Fibroblast of the aortic adventitia (primary cell): ENCODE results near the gene CPEB1. TPM values are rescaled to one million over a fixed set of nuclear protein-coding genes. Genes with fewer than 3 reads are reported as not detected.

Experiments used
- DNase-seq: peaks from one replicate; pipeline ENCODE4 v3.0.0-alpha.2; 2010; ENCODE audit warnings: low read depth
- H3K4me3 ChIP-seq: 2 replicates; pipeline ENCODE4 v1.5.1; 2011; ENCODE audit warnings: low read depth, mild to moderate bottlenecking, control low read depth, low read length, moderate library complexity
- CTCF ChIP-seq: IDR thresholded peaks from 2 replicates; pipeline ENCODE4 v1.5.1; 2011; ENCODE audit warnings: mild to moderate bottlenecking, low read length, control low read depth, inconsistent platforms; ENCODE audit not compliant: insufficient read depth
- total RNA-seq: library from RNA; depleted of rRNA; stranded (reverse); fragments of >200 nt; gene quantifications from 2 replicates; pipeline ENCODE4 v1.2.3, GENCODE V29; 2012; ENCODE audit warnings: low replicate concordance

The CPEB1 gene
- total RNA-seq, 1 donor = 40.9 TPM

- no peak for DNase-seq
- TF ChIP-seq CTCF = no peak
- H3K4me3 ChIP-seq = no peak overlapping the region
Measured at GRCh38 chr15:82662641-82663040, 15.5 kb upstream of the CPEB1 start.

GRCh38 chr15:82660378-82660777 is 13.2 kb upstream of the CPEB1 start:
- no peak overlapping the region for H3K4me3 ChIP-seq
- DNase-seq = no peak
- no peak for TF ChIP-seq CTCF

- no peak for TF ChIP-seq CTCF
- no peak overlapping the region for H3K4me3 ChIP-seq
- no peak for DNase-seq
Measured at GRCh38 chr15:82656641-82657266, 9.6 kb upstream of the CPEB1 start.

- TF ChIP-seq CTCF = no peak
- H3K4me3 ChIP-seq = no peak overlapping the region
- DNase-seq = no peak
Measured at GRCh38 chr15:82655606-82656005, 8.4 kb upstream of the CPEB1 start.

GRCh38 chr15:82653483-82654168 is 6.5 kb upstream of the CPEB1 start:
- H3K4me3 ChIP-seq = no peak overlapping the region
- DNase-seq = no peak
- no peak for TF ChIP-seq CTCF

- no peak overlapping the region for H3K4me3 ChIP-seq
- no peak for TF ChIP-seq CTCF
- no peak for DNase-seq
Measured at GRCh38 chr15:82651708-82652107, 4.5 kb upstream of the CPEB1 start.
